Measurements from ENCODE around the gene BACE1.

- TF ChIP-seq CTCF (IDR thresholded peaks at IDR 0.05) (no peak), ZFX (IDR thresholded peaks at IDR 0.05; ENCODE audit: borderline replicate concordance) (no peak)
Observed at GRCh38 chr11:117334896-117335295, 18.8 kb upstream of the BACE1 start.
